RWPE2 (cell line): ENCODE measurements around the gene PTPRN2.

Experiments used
- ATAC-seq: fragments of 200-7000 bp; cut with Tn5 transposase; 3 replicates; pipeline ENCODE4 v1.9.1; 2021; ENCODE audit warnings: low read depth
- DNase-seq: peaks from one replicate; pipeline ENCODE4 v3.0.0-alpha.2; 2020; ENCODE audit warnings: low spot score
- H3K27ac ChIP-seq: fragments of 450-650 bp; 2 replicates; pipeline ENCODE4 v1.5.1; 2017; ENCODE audit warnings: mild to moderate bottlenecking; ENCODE audit not compliant: poor library complexity, severe bottlenecking
- H3K27me3 ChIP-seq: fragments of 250-450 bp; sonication (Bioruptor Pico); 2 replicates; pipeline ENCODE4 v1.5.1; 2021; ENCODE audit warnings: mild to moderate bottlenecking, moderate library complexity; ENCODE audit not compliant: insufficient read depth, poor library complexity, severe bottlenecking
- H3K36me3 ChIP-seq: fragments of 250-450 bp; sonication (Bioruptor Pico); 2 replicates; pipeline ENCODE4 v1.5.1; 2020; ENCODE audit warnings: low read depth, mild to moderate bottlenecking, moderate library complexity
- H3K4me1 ChIP-seq: fragments of 250-450 bp; sonication (Bioruptor Pico); 2 replicates; pipeline ENCODE4 v1.5.1; 2021; ENCODE audit warnings: mild to moderate bottlenecking, moderate library complexity; ENCODE audit not compliant: insufficient read depth, poor library complexity, severe bottlenecking
- H3K4me3 ChIP-seq: fragments of 250-450 bp; sonication (Bioruptor Pico); 2 replicates; pipeline ENCODE4 v1.5.1; 2021; ENCODE audit warnings: mild to moderate bottlenecking, moderate library complexity; ENCODE audit not compliant: severe bottlenecking
- H3K9me3 ChIP-seq: fragments of 250-450 bp; sonication (Bioruptor Pico); 2 replicates; pipeline ENCODE4 v1.5.1; 2021; ENCODE audit warnings: mild to moderate bottlenecking, moderate library complexity; ENCODE audit not compliant: severe bottlenecking
- TF ChIP-seq, protein P1 (sequence below): fragments of 450-650 bp; IDR thresholded peaks from one replicate; pipeline ENCODE4 v1.5.1; 2017; ENCODE audit warnings: mild to moderate bottlenecking, moderate library complexity; ENCODE audit not compliant: poor library complexity, severe bottlenecking

PTPRN2 gene

DNA sequence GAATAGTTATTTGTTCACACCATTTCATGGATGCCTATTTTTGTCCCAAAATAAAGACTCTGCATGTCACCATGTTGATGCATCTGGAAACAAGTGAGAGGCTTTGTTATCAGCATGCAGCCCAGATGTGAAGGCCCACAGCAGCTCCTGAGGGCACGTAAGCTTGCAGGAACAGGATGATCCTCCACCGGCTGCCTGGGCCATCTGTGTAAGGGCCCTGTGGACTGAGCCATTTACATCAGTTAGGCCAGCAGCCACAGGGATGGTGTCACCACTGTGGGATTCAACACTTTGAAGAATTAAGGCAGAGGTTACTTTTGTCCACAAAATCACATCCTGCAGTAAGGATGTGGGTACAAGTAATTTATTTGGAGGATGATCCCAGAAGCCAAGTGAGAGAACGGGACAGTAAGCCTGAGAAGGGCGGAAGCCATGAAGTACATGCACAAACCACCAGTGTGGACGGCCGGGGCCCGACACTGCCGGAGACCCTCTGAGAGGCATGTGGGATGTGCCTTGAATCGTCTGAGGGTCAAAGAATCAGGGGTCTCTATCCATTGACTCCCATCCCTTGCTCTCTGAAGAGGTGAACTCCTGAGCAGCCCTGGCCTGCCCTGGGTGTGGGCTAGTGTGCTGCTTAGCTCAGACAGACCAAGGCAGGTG is 641.1 kb downstream of the PTPRN2 start:
- H3K9me3 ChIP-seq: peaks cover 8% of the 10 kb centered on the region
- DNase-seq (no peak), ATAC-seq (no peak)
- H3K4me1 ChIP-seq: no peaks in the 10 kb centered on the region
- no peaks in the 10 kb centered on the region for H3K27me3 ChIP-seq
- no peak overlapping the region for H3K4me3 ChIP-seq
- H3K27ac ChIP-seq: no peak overlapping the region
- TF ChIP-seq, protein P1, sequence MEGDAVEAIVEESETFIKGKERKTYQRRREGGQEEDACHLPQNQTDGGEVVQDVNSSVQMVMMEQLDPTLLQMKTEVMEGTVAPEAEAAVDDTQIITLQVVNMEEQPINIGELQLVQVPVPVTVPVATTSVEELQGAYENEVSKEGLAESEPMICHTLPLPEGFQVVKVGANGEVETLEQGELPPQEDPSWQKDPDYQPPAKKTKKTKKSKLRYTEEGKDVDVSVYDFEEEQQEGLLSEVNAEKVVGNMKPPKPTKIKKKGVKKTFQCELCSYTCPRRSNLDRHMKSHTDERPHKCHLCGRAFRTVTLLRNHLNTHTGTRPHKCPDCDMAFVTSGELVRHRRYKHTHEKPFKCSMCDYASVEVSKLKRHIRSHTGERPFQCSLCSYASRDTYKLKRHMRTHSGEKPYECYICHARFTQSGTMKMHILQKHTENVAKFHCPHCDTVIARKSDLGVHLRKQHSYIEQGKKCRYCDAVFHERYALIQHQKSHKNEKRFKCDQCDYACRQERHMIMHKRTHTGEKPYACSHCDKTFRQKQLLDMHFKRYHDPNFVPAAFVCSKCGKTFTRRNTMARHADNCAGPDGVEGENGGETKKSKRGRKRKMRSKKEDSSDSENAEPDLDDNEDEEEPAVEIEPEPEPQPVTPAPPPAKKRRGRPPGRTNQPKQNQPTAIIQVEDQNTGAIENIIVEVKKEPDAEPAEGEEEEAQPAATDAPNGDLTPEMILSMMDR: no peak
- no peaks in the 10 kb centered on the region for H3K36me3 ChIP-seq

DNA sequence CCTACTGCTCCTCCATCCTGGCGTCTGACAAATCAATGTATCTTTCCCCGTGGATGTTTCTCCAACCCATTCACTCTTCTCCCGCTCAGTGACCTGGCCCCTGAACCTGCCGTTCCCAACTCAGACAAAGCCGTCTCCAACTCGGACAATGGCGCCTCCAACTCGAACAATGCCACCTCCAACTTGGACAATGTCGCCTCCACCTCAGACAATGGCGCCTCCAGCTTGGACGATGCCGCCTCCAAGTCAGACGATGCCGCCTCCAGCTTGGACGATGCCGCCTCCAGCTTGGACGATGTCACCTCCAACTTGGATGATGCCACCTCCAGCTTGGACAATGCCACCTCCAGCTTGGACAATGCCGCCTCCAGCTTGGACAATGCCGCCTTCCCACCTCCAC is 642.2 kb downstream of the PTPRN2 start:
- Histone ChIP-seq H3K36me3 (no peaks in the 10 kb centered on the region), H3K4me3 (no peak overlapping the region), H3K9me3 (peaks cover 8% of the 10 kb centered on the region), H3K27ac (no peak overlapping the region), H3K4me1 (no peaks in the 10 kb centered on the region), H3K27me3 (no peaks in the 10 kb centered on the region)
- TF ChIP-seq, protein P1: no peak
- no peak for DNase-seq
- no peak for ATAC-seq

DNA sequence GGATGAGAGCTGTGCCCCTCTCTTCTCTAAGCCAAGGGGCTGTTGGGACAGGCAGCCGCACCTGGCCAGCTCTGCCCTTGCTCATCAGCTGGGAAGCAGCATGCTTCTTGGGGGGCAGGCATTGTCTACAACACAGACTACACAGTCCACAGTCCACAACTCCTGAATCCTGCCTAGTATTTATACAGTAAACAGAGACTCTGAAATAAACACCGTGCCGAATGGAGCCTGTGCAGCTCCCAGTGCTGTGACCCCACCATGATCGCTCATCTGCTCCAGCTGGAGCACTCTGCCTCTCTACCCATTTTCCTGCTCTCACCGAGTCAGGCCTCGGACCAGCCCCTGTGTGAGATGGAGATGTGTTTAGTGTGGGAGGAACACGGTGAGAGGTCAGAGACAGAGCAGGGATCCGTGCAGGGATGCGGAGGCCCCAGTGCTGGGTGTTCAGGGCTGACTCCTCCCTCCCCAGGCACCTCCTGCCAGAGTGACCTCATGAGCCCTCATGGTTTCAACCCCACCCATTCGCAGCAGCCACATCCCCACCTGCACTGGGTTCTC is 642.8 kb downstream of the PTPRN2 start:
- no peak overlapping the region for H3K4me3 ChIP-seq

DNA sequence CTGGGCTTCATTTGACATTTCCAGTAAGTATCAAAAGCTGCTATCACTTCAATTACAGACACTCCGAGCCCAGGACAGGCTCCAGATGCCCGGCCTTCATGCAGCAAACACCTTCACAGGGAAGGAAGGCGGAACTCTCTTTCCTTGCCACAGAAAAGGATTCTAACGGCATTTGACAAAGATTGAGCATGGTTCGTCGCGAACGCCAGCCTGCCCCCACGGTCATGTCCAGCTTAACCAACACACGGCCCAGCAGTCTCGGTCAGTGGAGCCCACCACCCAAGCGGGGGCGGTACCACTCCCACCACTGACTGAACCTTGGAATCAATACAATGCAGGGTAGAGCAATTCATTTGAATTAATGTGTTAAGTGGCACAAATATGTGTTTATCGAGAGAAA is 643.6 kb downstream of the PTPRN2 start:
- H3K27me3 ChIP-seq: no peaks in the 10 kb centered on the region
- H3K36me3 ChIP-seq: no peaks in the 10 kb centered on the region
- H3K4me3 ChIP-seq: no peak overlapping the region
- no peak overlapping the region for H3K27ac ChIP-seq
- TF ChIP-seq, protein P1: no peak
- H3K4me1 ChIP-seq: no peaks in the 10 kb centered on the region
- no peak for DNase-seq
- ATAC-seq: no peak
- peaks cover 8% of the 10 kb centered on the region for H3K9me3 ChIP-seq

More for the DNA sequence above, 642.8 kb downstream of the PTPRN2 start:
- Histone ChIP-seq H3K9me3 (peaks cover 8% of the 10 kb centered on the region), H3K27ac (no peak overlapping the region), H3K27me3 (no peaks in the 10 kb centered on the region), H3K36me3 (no peaks in the 10 kb centered on the region), H3K4me1 (no peaks in the 10 kb centered on the region)
- no peak for DNase-seq
- TF ChIP-seq, protein P1: no peak
- no peak for ATAC-seq

DNA sequence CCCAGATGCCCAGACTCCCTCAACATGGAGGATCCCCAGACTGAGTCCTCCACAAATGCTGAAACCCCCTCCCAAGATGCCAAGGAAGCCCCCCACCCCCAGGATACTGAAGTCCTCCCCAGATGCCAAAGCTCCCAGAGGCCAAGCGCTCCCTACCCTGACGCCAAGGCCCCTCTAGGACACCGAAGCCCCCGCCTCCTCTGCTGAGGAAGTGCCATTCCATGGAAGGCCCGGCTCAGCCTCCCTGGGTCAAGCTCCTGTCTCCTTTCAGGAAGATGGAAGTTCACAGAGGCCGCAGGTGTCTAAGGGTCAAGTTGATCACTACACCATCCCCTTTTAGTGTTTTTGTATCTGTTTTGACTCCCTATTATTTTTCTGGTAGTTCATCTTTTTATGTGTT is 644.1 kb downstream of the PTPRN2 start:
- H3K4me1 ChIP-seq: no peaks in the 10 kb centered on the region

More for the DNA sequence above, 644.1 kb downstream of the PTPRN2 start:
- ATAC-seq: no peak
- Histone ChIP-seq H3K36me3 (no peaks in the 10 kb centered on the region), H3K27me3 (no peaks in the 10 kb centered on the region), H3K9me3 (peaks cover 8% of the 10 kb centered on the region), H3K4me3 (no peak overlapping the region), H3K27ac (no peak overlapping the region)
- no peak for DNase-seq
- TF ChIP-seq, protein P1: no peak
